HepG2 (cell line): ENCODE measurements around the gene MRPL18. TPM values are rescaled to one million over a fixed set of nuclear protein-coding genes. Genes with fewer than 3 reads are reported as not detected.

Source experiments
- ATAC-seq: fragments of 200-7000 bp; cut with Tn5 transposase; 3 replicates; pipeline ENCODE4 v1.9.1; 2020; ENCODE audit warnings: mild to moderate bottlenecking, moderate library complexity
- BruUV-seq: library from RNA; stranded (reverse); fragments of 400-500 nt; replicated peaks from 2 replicates; lab custom pipeline; 2021; lab: Mats Ljungman, UMichigan
- CTCF ChIA-PET: fragments of 300-600 bp; formaldehyde crosslinking; extraction: SDS; loops from one replicate; lab custom pipeline; 2021; ENCODE audit warnings: low total read pairs, inconsistent platforms, low intra/inter-chr PET ratio; lab: Yijun Ruan, JAX
- POLR2A ChIA-PET: fragments of 350-600 bp; sonication (Branson Sonifier 250); formaldehyde crosslinking; loops from one replicate; lab custom pipeline; 2020; ENCODE audit warnings: antibody characterized with exemption, inconsistent platforms; lab: Yijun Ruan, JAX
- DNase-seq: peaks from one replicate; pipeline ENCODE4 v3.0.0-alpha.2; 2015; ENCODE audit warnings: low spot score
- FAIRE-seq: peaks from 3 replicates; lab custom pipeline; 2011; peaks lifted over from hg19 to GRCh38; lab: Jason Lieb, UNC
- H2AFZ ChIP-seq: one replicate; pipeline ENCODE4 v1.6.1; 2011; ENCODE audit warnings: low read length, inconsistent platforms
- H3K27ac ChIP-seq: fragments of 300-600 bp; 3 replicates; pipeline ENCODE4 v1.8.0; 2011; ENCODE audit warnings: mixed run types, mild to moderate bottlenecking, mixed read lengths, low read length, inconsistent platforms; ENCODE audit not compliant: insufficient read depth; ENCODE audit errors: extremely low read length
- H3K27me3 ChIP-seq, 2 experiments: fragments of 200-600 bp in 1 of 2; 2 replicates in 1 of 2; 3 replicates in 1 of 2; pipeline versions ENCODE4 v1.6.0 to v1.8.0; 2011; ENCODE audit warnings: low read length in 2 of 2, mild to moderate bottlenecking in 2 of 2, moderate library complexity in 2 of 2, inconsistent platforms in 1 of 2; ENCODE audit not compliant: insufficient read depth in 2 of 2, control insufficient read depth in 1 of 2
- H3K36me3 ChIP-seq, 2 experiments: fragments of 200-600 bp in 1 of 2; replicated peaks in 1 of 2; 2 replicates in 1 of 2; 3 replicates in 1 of 2; pipeline versions ENCODE4 v1.5.1 to v1.8.0; 2011; ENCODE audit warnings: low read length in 2 of 2, inconsistent platforms in 1 of 2; ENCODE audit not compliant: insufficient read depth in 2 of 2, control insufficient read depth in 1 of 2
- H3K4me1 ChIP-seq: 2 replicates; pipeline ENCODE4 v1.5.1; 2012; ENCODE audit warnings: low read length, inconsistent platforms; ENCODE audit not compliant: insufficient read depth
- H3K4me2 ChIP-seq: 2 replicates; pipeline ENCODE4 v1.6.0; 2011; ENCODE audit warnings: low read depth, low read length, inconsistent platforms
- H3K4me3 ChIP-seq, 3 experiments: fragments of 200-600 bp in 1 of 3; sonication (generic), shearing (Covaris generic) in 1 of 3; replicated peaks in 1 of 3; 2 replicates each; pipeline ENCODE4 v1.5.1; 2011 to 2016; ENCODE audit warnings: low read length in 3 of 3, inconsistent platforms in 2 of 3, low read depth in 2 of 3, mild to moderate bottlenecking in 2 of 3, control low read depth in 1 of 3, mixed read lengths in 1 of 3; ENCODE audit not compliant: insufficient read depth in 1 of 3
- H3K79me2 ChIP-seq: one replicate; pipeline ENCODE4 v1.6.1; 2011; ENCODE audit warnings: low read length, inconsistent platforms; ENCODE audit not compliant: insufficient read depth
- H3K9ac ChIP-seq: 2 replicates; pipeline ENCODE4 v1.6.0; 2011; ENCODE audit warnings: mild to moderate bottlenecking, low read depth, low read length, inconsistent platforms; ENCODE audit not compliant: insufficient read depth
- H3K9me3 ChIP-seq: 2 replicates; pipeline ENCODE4 v1.5.1; 2012; ENCODE audit warnings: mild to moderate bottlenecking, low read length
- H4K20me1 ChIP-seq: 2 replicates; pipeline ENCODE4 v1.6.0; 2011; ENCODE audit warnings: inconsistent platforms, mild to moderate bottlenecking, low read length, moderate library complexity; ENCODE audit not compliant: insufficient read depth
- CTCF ChIP-seq: sonication (generic); formaldehyde crosslinking; IDR thresholded peaks from 2 replicates; pipeline ENCODE4 v1.5.0; 2020; ENCODE audit warnings: mild to moderate bottlenecking, missing genetic modification reagents, moderate library complexity
- FOXK2 ChIP-seq: fragments of 450-650 bp; IDR thresholded peaks from 2 replicates; pipeline ENCODE4 v1.6.1; 2016
- GTF2F1 ChIP-seq: fragments of 150-350 bp; IDR thresholded peaks from 2 replicates; pipeline ENCODE4 v1.6.1; 2014; ENCODE audit warnings: low read length
- HIC2 ChIP-seq: sonication (generic); formaldehyde crosslinking; IDR thresholded peaks from 2 replicates; pipeline ENCODE4 v1.9.0; 2022; ENCODE audit warnings: low read depth, missing genetic modification reagents
- NFE2L1 ChIP-seq: sonication (generic); formaldehyde crosslinking; IDR thresholded peaks from 2 replicates; pipeline ENCODE4 v1.4.0; 2020; ENCODE audit warnings: missing genetic modification reagents, mild to moderate bottlenecking, borderline replicate concordance
- NFRKB ChIP-seq: fragments of 450-650 bp; IDR thresholded peaks from 2 replicates; pipeline ENCODE4 v1.6.1; 2017
- ZFAT ChIP-seq: sonication (generic); formaldehyde crosslinking; conservative IDR thresholded peaks from 2 replicates; pipeline ENCODE4 v1.8.1; 2023; ENCODE audit warnings: missing genetic modification reagents, inconsistent platforms
- ZKSCAN1 ChIP-seq: fragments of 150-350 bp; IDR thresholded peaks from 2 replicates; pipeline ENCODE4 v1.6.1; 2014; ENCODE audit warnings: low read length
- ZNF572 ChIP-seq: sonication (generic); formaldehyde crosslinking; IDR thresholded peaks from 2 replicates; pipeline ENCODE4 v1.5.1; 2020; ENCODE audit warnings: mild to moderate bottlenecking, missing genetic modification reagents
- ZNF674 ChIP-seq: sonication (generic); formaldehyde crosslinking; IDR thresholded peaks from 2 replicates; pipeline ENCODE4 v1.5.0; 2020; ENCODE audit warnings: low read depth, mild to moderate bottlenecking, missing genetic modification reagents
- WGBS: methylation state at CpG from one replicate; pipeline ENCODE4 v1.1.6; 2017; ENCODE audit warnings: low lambda C conversion rate; 5-methylcytosine and 5-hydroxymethylcytosine counted together
- in situ Hi-C: cut with HindIII; loops from 2 replicates; pipeline ENCODE4 v1.10.0; 2017; ENCODE audit warnings: low pct_unique_long_range_greater_than_20kb; ENCODE audit not compliant: extremely low pct_ligation_motif_present
- intact Hi-C: fragments of 100-400 bp; cut with micrococcal nuclease; formaldehyde crosslinking; loops from one replicate; pipeline ENCODE4 v1.10.0; 2022; ENCODE audit not compliant: unreplicated experiment
- polyA plus RNA-seq, 8 experiments: library from polyadenylated mRNA; depleted of rRNA in 3 of 8; stranded (reverse) in 7 of 8; unstranded in 1 of 8; fragments of >200 nt; fragmentation: Illumina TruSeq in 4 of 8; extraction: Trizol in 4 of 8; gene quantifications; 2 replicates each; pipeline versions ENCODE4 v1.2.1 to v1.2.3, GENCODE V29; 2011 to 2016; ENCODE audit warnings: low read depth in 4 of 8, missing spikeins in 1 of 8, mixed read lengths in 1 of 8; ENCODE audit not compliant: insufficient read depth in 1 of 8
- total RNA-seq, 5 experiments: library from RNA; depleted of rRNA; stranded (reverse); fragments of >200 nt; fragmentation: Illumina TruSeq; extraction: Trizol; gene quantifications; 2 replicates each; pipeline ENCODE4 v1.2.3, GENCODE V29; 2016; ENCODE audit warnings: low read depth in 1 of 5

Gene MRPL18
- total and polyA plus RNA-seq, 2 of the 13 experiments (the other 11 are each of a cell fraction or from before 2014, with no cell fraction given): 85.6 to 176 TPM

GRCh38 chr6:159837511-159837910 lies 47.2 kb downstream of the MRPL18 start:
- no peak for TF ChIP-seq NFE2L1 (CRISPR knock-in tag)
- TF ChIP-seq NFRKB: no peak
- TF ChIP-seq ZNF572 (CRISPR knock-in tag): no peak
- TF ChIP-seq HIC2 (CRISPR knock-in tag): no peak
- TF ChIP-seq FOXK2: no peak
- no peak for TF ChIP-seq ZKSCAN1
- no peak for TF ChIP-seq CTCF (CRISPR knock-in tag)
- no peak for TF ChIP-seq ZNF674 (CRISPR knock-in tag)
- no peak for TF ChIP-seq GTF2F1
- TF ChIP-seq ZFAT (CRISPR knock-in tag): no peak
- H3K79me2 ChIP-seq: no peaks in the 10 kb centered on the region
- 41% methylated on average over 8 of the region's 8 CpGs for WGBS
- CTCF ChIA-PET: no interaction called here
- in situ Hi-C loops (no loop called here), intact Hi-C loops (no loop called here)
- no peak overlapping the region for H3K4me2 ChIP-seq
- no peaks in the 10 kb centered on the region for H3K36me3 ChIP-seq
- POLR2A ChIA-PET: no interaction called here
- H3K4me1 ChIP-seq: no peaks in the 10 kb centered on the region
- no peak for DNase-seq
- no peaks in the 10 kb centered on the region for H3K9me3 ChIP-seq
- no peak for FAIRE-seq
- peaks cover 2 to 38% of the 10 kb centered on the region in 2 experiments; a peak in 4 of 5 replicates for H3K27me3 ChIP-seq
- no TSS peak for BruUV-seq
- H2AFZ ChIP-seq: no peak overlapping the region
- H3K9ac ChIP-seq: no peak overlapping the region
- ATAC-seq: no peak
- H4K20me1 ChIP-seq: no peaks in the 10 kb centered on the region
- H3K27ac ChIP-seq: no peak overlapping the region
- no peak overlapping the region for H3K4me3 ChIP-seq
